DND-41 (cell line): ENCODE results near the gene GPRC5D.

ENCODE experiments used
- ATAC-seq: fragments of 200-7000 bp; cut with Tn5 transposase; 3 replicates; pipeline ENCODE4 v1.9.1; 2021; ENCODE audit warnings: low read depth; ENCODE audit not compliant: insufficient read depth
- DNase-seq: peaks from one replicate; pipeline ENCODE4 v3.0.0-alpha.2; 2020
- H2AFZ ChIP-seq: 2 replicates; pipeline ENCODE4 v1.6.0; 2012; ENCODE audit warnings: low read depth, low read length
- H3K27ac ChIP-seq: 2 replicates; pipeline ENCODE4 v1.5.1; 2012; ENCODE audit warnings: low read length, inconsistent platforms
- H3K27me3 ChIP-seq: fragments of 200-600 bp; sonication (generic); 2 replicates; pipeline ENCODE4 v1.6.0; 2012; ENCODE audit warnings: low read length, mild to moderate bottlenecking, inconsistent platforms; ENCODE audit not compliant: insufficient read depth, poor library complexity
- H3K36me3 ChIP-seq: 2 replicates; pipeline ENCODE4 v1.5.1; 2012; ENCODE audit warnings: low read length, inconsistent platforms; ENCODE audit not compliant: insufficient read depth
- H3K4me1 ChIP-seq: 2 replicates; pipeline ENCODE4 v1.5.1; 2012; ENCODE audit warnings: mild to moderate bottlenecking, low read length; ENCODE audit not compliant: insufficient read depth
- H3K4me2 ChIP-seq: 2 replicates; pipeline ENCODE4 v1.6.0; 2012; ENCODE audit warnings: mild to moderate bottlenecking, moderate library complexity, low read length, inconsistent platforms; ENCODE audit not compliant: insufficient read depth
- H3K4me3 ChIP-seq, 2 experiments: fragments of 200-600 bp in 1 of 2; shearing (Covaris generic) in 1 of 2; 2 replicates each; pipeline ENCODE4 v1.5.1; 2012 to 2016; ENCODE audit warnings: inconsistent platforms in 2 of 2, low read length in 2 of 2, mild to moderate bottlenecking in 2 of 2, low read depth in 1 of 2, moderate library complexity in 1 of 2
- H3K79me2 ChIP-seq: 2 replicates; pipeline ENCODE4 v1.6.0; 2012; ENCODE audit warnings: low read length, inconsistent platforms; ENCODE audit not compliant: insufficient read depth
- H3K9ac ChIP-seq: 2 replicates; pipeline ENCODE4 v1.6.0; 2012; ENCODE audit warnings: low read depth, mild to moderate bottlenecking, inconsistent platforms, low read length, moderate library complexity
- H3K9me3 ChIP-seq: 2 replicates; pipeline ENCODE4 v1.5.1; 2012; ENCODE audit warnings: low read length, moderate library complexity, mild to moderate bottlenecking, inconsistent platforms; ENCODE audit not compliant: insufficient read depth, severe bottlenecking
- H4K20me1 ChIP-seq: 2 replicates; pipeline ENCODE4 v1.6.0; 2012; ENCODE audit warnings: low read length; ENCODE audit not compliant: insufficient read depth
- CTCF ChIP-seq: IDR thresholded peaks from 2 replicates; pipeline ENCODE4 v1.5.1; 2012; ENCODE audit warnings: borderline replicate concordance, low read length, moderate library complexity, mild to moderate bottlenecking; ENCODE audit not compliant: poor library complexity, severe bottlenecking; ENCODE audit errors: extremely low read depth
- EZH2 ChIP-seq: IDR thresholded peaks from 3 replicates; pipeline ENCODE4 v1.6.1; 2012; ENCODE audit warnings: borderline replicate concordance, low read depth, mild to moderate bottlenecking, moderate library complexity, low read length, inconsistent platforms; ENCODE audit not compliant: severe bottlenecking

Gene GPRC5D

GRCh38 chr12:12926571-12927071 lies 25.3 kb downstream of the GPRC5D start:
- Histone ChIP-seq H3K4me2 (no peak overlapping the region), H4K20me1 (no peaks in the 10 kb centered on the region), H3K4me3 (no peak overlapping the region), H3K27ac (no peak overlapping the region), H3K79me2 (no peaks in the 10 kb centered on the region), H3K9ac (no peak overlapping the region), H3K9me3 (no peaks in the 10 kb centered on the region), H3K27me3 (no peaks in the 10 kb centered on the region), H3K36me3 (no peaks in the 10 kb centered on the region), H3K4me1 (no peaks in the 10 kb centered on the region), H2AFZ (no peak overlapping the region)
- TF ChIP-seq CTCF (no peak), EZH2 (no peak)
- ATAC-seq (no peak), DNase-seq (no peak)

GRCh38 chr12:12925388-12925787 lies 26.6 kb downstream of the GPRC5D start:
- H3K4me2 ChIP-seq = no peak overlapping the region
- H3K4me1 ChIP-seq = no peaks in the 10 kb centered on the region
- no peaks in the 10 kb centered on the region for H4K20me1 ChIP-seq
- TF ChIP-seq EZH2 (no peak), CTCF (no peak)
- no peak for ATAC-seq
- no peak overlapping the region for H3K9ac ChIP-seq
- no peak overlapping the region for H3K27ac ChIP-seq
- no peak for DNase-seq
- H3K27me3 ChIP-seq = no peaks in the 10 kb centered on the region
- no peaks in the 10 kb centered on the region for H3K36me3 ChIP-seq
- H3K9me3 ChIP-seq = no peaks in the 10 kb centered on the region
- H3K79me2 ChIP-seq = no peaks in the 10 kb centered on the region
- H3K4me3 ChIP-seq = no peak overlapping the region
- H2AFZ ChIP-seq = no peak overlapping the region

GRCh38 chr12:12924169-12924568 lies 27.8 kb downstream of the GPRC5D start:
- no peak overlapping the region for H2AFZ ChIP-seq
- H3K4me3 ChIP-seq = no peak overlapping the region
- H3K27me3 ChIP-seq = no peaks in the 10 kb centered on the region
- H3K4me1 ChIP-seq = no peaks in the 10 kb centered on the region
- H3K27ac ChIP-seq = no peak overlapping the region
- no peaks in the 10 kb centered on the region for H4K20me1 ChIP-seq
- H3K4me2 ChIP-seq = no peak overlapping the region
- DNase-seq (no peak), ATAC-seq (no peak)
- H3K79me2 ChIP-seq = no peaks in the 10 kb centered on the region
- H3K9ac ChIP-seq = no peak overlapping the region
- H3K9me3 ChIP-seq = no peaks in the 10 kb centered on the region
- H3K36me3 ChIP-seq = no peaks in the 10 kb centered on the region
- TF ChIP-seq EZH2 (no peak), CTCF (no peak)

GRCh38 chr12:12922978-12923377 lies 29.0 kb downstream of the GPRC5D start:
- Histone ChIP-seq H3K36me3 (no peaks in the 10 kb centered on the region), H3K4me1 (no peaks in the 10 kb centered on the region), H3K4me3 (no peak overlapping the region), H3K4me2 (no peak overlapping the region), H4K20me1 (no peaks in the 10 kb centered on the region), H2AFZ (no peak overlapping the region), H3K27ac (no peak overlapping the region), H3K79me2 (no peaks in the 10 kb centered on the region), H3K9ac (no peak overlapping the region), H3K9me3 (no peaks in the 10 kb centered on the region), H3K27me3 (no peaks in the 10 kb centered on the region)
- TF ChIP-seq EZH2 (no peak), CTCF (no peak)
- DNase-seq = no peak
- ATAC-seq = no peak
